ENCODE measurements around the gene KLF9. TPM values are rescaled to one million over a fixed set of nuclear protein-coding genes. Genes with fewer than 3 reads are reported as not detected.

The KLF9 gene
- total RNA-seq, 1 donor from 2014 or later, result 10.3 TPM

- DNase-seq, result no peak
These were observed 58.7 kb downstream of the KLF9 start for GRCh38 chr9:70355801-70356200.

GRCh38 chr9:70352802-70353201, 61.7 kb downstream of the KLF9 start:
- DNase-seq, result no peak

- DNase-seq, result no peak
These were observed 62.1 kb downstream of the KLF9 start for GRCh38 chr9:70352356-70352755.

- no peak for DNase-seq
These were observed 67.4 kb downstream of the KLF9 start for GRCh38 chr9:70347046-70347445.

- peak; percentile 15 for DNase-seq
These were observed 73.9 kb downstream of the KLF9 start for GRCh38 chr9:70340572-70340971.

Other genes with a start within 250 kb of the KLF9 start
- 41.9 TPM for gene SMC5, start 155.7 kb downstream of the KLF9 start, total RNA-seq

All from skin of body (tissue), 2 donors.